ENCODE data around the gene NKX2-4. TPM values are rescaled to one million over a fixed set of nuclear protein-coding genes. Genes with fewer than 3 reads are reported as not detected.

Gene NKX2-4
- total and polyA plus RNA-seq, 2 experiments from 2014 or later, result not detected

DNA sequence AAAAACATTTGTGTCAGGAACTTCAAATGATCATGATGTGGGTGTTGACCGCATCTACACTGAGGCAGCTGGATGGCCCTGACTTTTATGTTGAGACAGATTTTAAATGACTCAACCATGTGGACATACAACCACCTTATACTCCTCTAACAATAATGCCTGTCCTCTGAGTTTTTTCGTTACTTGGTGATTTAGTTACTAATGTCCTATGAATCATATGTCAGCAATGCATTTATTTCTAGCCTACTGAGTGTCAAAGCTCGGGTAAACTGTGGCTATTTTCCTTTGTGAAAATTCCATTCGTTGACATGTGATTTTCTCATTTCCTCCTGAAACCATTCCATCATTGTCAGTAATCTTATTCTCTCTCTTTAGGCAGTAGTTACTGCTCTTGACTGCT, 38.9 kb upstream of the NKX2-4 start:
- H3K27me3 ChIP-seq, result no peaks in the 10 kb centered on the region
- no peak overlapping the region for H3K4me3 ChIP-seq
- no peak overlapping the region for H3K27ac ChIP-seq
- TF ChIP-seq EZH2 (IDR thresholded peaks at IDR 0.05; ENCODE audit: borderline replicate concordance) (no peak), CTCF (IDR thresholded peaks at IDR 0.05; ENCODE audit: poor library complexity) (no peak), EZH2phosphoT487 (IDR thresholded peaks at IDR 0.05; ENCODE audit: low read depth, severe bottlenecking, unreplicated experiment) (no peak)
- no peak overlapping the region for H3K4me2 ChIP-seq
- no peak for DNase-seq (ENCODE audit: low spot score)
- H3K79me2 ChIP-seq, result no peaks in the 10 kb centered on the region
- H3K9me2 ChIP-seq (replicated peaks; ENCODE audit: insufficient read depth), result no peaks in the 10 kb centered on the region
- H4K20me1 ChIP-seq (ENCODE audit: insufficient read depth, poor library complexity, severe bottlenecking), result no peaks in the 10 kb centered on the region
- no peaks in the 10 kb centered on the region for H3K36me3 ChIP-seq (replicated peaks; ENCODE audit: insufficient read depth, low read depth)
- no peaks in the 10 kb centered on the region for H3K4me1 ChIP-seq (ENCODE audit: insufficient read depth)
- no peaks in the 10 kb centered on the region for H3K9me3 ChIP-seq (ENCODE audit: low read depth)
- H2AFZ ChIP-seq, result no peak overlapping the region
- 68% methylated on average over 4 of the region's 4 CpGs for WGBS (ENCODE audit: low lambda C conversion rate, missing lambda C conversion rate)

DNA sequence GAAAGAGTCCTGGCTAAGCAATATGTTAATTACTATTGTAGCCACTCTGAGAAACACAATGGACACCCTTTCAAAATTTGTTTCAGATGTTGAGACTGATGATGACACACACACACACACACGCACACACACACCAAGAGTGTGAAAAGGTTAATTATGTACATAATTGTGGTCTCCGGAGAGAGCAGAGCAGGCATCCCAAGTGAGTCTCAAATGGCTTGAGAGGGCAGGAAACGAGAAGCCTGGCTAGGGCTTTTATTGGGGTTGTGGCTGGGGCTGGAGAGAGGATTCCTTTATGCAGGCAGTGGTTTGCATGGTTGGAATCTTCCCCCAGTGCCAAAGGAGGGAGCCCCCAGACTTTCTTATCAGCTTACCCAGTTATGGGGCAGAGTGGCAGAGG, 38.2 kb upstream of the NKX2-4 start:
- TF ChIP-seq EZH2 (IDR thresholded peaks at IDR 0.05; ENCODE audit: borderline replicate concordance) (no peak), CTCF (IDR thresholded peaks at IDR 0.05; ENCODE audit: poor library complexity) (no peak), EZH2phosphoT487 (IDR thresholded peaks at IDR 0.05; ENCODE audit: low read depth, severe bottlenecking, unreplicated experiment) (no peak)
- Histone ChIP-seq H3K9me2 (replicated peaks; ENCODE audit: insufficient read depth) (no peaks in the 10 kb centered on the region), H3K9me3 (ENCODE audit: low read depth) (no peaks in the 10 kb centered on the region), H2AFZ (no peak overlapping the region), H3K27me3 (no peaks in the 10 kb centered on the region), H3K27ac (no peak overlapping the region), H3K4me2 (no peak overlapping the region), H3K36me3 (replicated peaks; ENCODE audit: insufficient read depth, low read depth) (no peaks in the 10 kb centered on the region), H3K4me1 (ENCODE audit: insufficient read depth) (no peaks in the 10 kb centered on the region), H3K4me3 (no peak overlapping the region), H3K79me2 (no peaks in the 10 kb centered on the region), H4K20me1 (ENCODE audit: insufficient read depth, poor library complexity, severe bottlenecking) (no peaks in the 10 kb centered on the region)
- 39% methylated on average over 3 of the region's 3 CpGs for WGBS (ENCODE audit: low lambda C conversion rate, missing lambda C conversion rate)
- no peak for DNase-seq (ENCODE audit: low spot score)

GRCh38 chr20:21433329-21433890, 36.1 kb upstream of the NKX2-4 start:
- Histone ChIP-seq H3K4me1 (ENCODE audit: insufficient read depth) (no peaks in the 10 kb centered on the region), H2AFZ (no peak overlapping the region), H3K27ac (no peak overlapping the region), H3K27me3 (no peaks in the 10 kb centered on the region), H3K4me3 (no peak overlapping the region), H3K9me2 (replicated peaks; ENCODE audit: insufficient read depth) (no peaks in the 10 kb centered on the region), H3K79me2 (no peaks in the 10 kb centered on the region), H4K20me1 (ENCODE audit: insufficient read depth, poor library complexity, severe bottlenecking) (no peaks in the 10 kb centered on the region), H3K4me2 (no peak overlapping the region), H3K36me3 (replicated peaks; ENCODE audit: insufficient read depth, low read depth) (no peaks in the 10 kb centered on the region), H3K9me3 (ENCODE audit: low read depth) (no peaks in the 10 kb centered on the region)
- DNase-seq (ENCODE audit: low spot score), result peak; percentile 4
- TF ChIP-seq EZH2 (IDR thresholded peaks at IDR 0.05; ENCODE audit: borderline replicate concordance), result no peak
- TF ChIP-seq EZH2phosphoT487 (IDR thresholded peaks at IDR 0.05; ENCODE audit: low read depth, severe bottlenecking, unreplicated experiment), result no peak
- TF ChIP-seq CTCF (IDR thresholded peaks at IDR 0.05; ENCODE audit: poor library complexity), result no peak
- WGBS (ENCODE audit: low lambda C conversion rate, missing lambda C conversion rate), result 65% methylated on average over 2 of the region's 2 CpGs

Data from hepatocyte (in vitro differentiated cells).